Peyer's patch (tissue), 4 donors: Measurements from ENCODE around the gene PRPF19.

Experiments used
- POLR2A ChIP-seq, 2 donors: fragments of 450-650 bp; IDR thresholded peaks; one replicate each; pipeline ENCODE4 v1.5.1; 2017; ENCODE audit warnings: antibody characterized with exemption in 2 of 2, mild to moderate bottlenecking in 2 of 2, moderate library complexity in 2 of 2
- TF ChIP-seq, protein P1 (sequence below), 6 experiments: fragments of 450-650 bp in 4 of 6; fragments of 200-600 bp in 2 of 6; sonication (generic) in 1 of 6; IDR thresholded peaks; one replicate each; pipeline ENCODE4 v1.5.1; 2017 to 2019; ENCODE audit warnings: antibody characterized with exemption in 6 of 6, mild to moderate bottlenecking in 3 of 6, moderate library complexity in 1 of 6

DNA sequence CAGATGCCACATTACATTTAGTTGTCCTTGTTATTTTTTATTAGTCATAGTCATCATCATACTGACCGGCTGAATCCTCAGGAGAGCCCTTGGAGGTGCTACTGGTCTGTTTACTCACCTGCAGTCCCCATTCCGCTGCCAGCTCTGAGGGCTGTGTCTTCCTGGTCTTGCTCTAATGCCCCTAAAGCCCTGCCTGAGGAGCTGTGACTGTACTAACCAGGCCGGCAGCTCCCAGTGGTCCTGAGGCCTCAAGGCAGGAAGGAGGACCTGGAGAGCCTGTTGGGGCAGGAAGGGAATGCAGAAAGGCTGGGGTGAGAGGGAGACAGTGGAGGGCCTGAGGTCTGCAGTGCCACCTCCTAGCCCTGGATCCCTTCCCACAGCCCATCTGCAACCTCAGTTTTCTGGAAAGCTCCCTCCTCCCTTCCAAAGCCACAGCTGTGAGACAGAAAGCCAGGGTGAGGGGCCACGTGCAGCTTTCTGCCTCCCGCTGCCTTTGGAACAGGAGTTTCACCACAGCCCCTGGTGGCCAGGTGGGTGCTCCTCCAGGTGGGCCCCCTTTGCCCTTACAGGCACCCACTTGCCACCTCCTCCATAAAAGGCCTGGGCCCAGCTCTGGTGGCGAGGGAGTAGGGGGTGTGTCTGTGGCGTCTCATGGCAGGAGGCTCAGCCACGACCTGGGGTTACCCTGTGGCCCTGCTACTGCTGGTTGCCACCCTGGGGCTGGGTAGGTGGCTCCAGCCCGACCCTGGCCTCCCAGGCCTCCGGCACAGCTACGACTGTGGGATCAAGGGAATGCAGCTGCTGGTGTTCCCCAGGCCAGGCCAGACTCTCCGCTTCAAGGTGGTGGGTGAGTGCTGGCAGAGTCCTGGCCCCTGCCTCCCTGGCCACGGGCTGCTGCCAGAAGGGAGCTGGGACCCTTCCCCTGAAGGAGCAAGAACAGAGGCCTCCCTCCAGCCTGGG, 39.2 kb downstream of the PRPF19 start, which contains the start of gene ZP1:
- TF ChIP-seq, protein P1, sequence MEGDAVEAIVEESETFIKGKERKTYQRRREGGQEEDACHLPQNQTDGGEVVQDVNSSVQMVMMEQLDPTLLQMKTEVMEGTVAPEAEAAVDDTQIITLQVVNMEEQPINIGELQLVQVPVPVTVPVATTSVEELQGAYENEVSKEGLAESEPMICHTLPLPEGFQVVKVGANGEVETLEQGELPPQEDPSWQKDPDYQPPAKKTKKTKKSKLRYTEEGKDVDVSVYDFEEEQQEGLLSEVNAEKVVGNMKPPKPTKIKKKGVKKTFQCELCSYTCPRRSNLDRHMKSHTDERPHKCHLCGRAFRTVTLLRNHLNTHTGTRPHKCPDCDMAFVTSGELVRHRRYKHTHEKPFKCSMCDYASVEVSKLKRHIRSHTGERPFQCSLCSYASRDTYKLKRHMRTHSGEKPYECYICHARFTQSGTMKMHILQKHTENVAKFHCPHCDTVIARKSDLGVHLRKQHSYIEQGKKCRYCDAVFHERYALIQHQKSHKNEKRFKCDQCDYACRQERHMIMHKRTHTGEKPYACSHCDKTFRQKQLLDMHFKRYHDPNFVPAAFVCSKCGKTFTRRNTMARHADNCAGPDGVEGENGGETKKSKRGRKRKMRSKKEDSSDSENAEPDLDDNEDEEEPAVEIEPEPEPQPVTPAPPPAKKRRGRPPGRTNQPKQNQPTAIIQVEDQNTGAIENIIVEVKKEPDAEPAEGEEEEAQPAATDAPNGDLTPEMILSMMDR (IDR thresholded peaks at IDR 0.05): no peak
- TF ChIP-seq POLR2A (IDR thresholded peaks at IDR 0.05): no peak
